OCI-LY1 (cell line): Measurements from ENCODE around the gene COL23A1.

Source experiments
- CTCF ChIP-seq: fragments of 200-600 bp; sonication (generic), shearing (Covaris generic); IDR thresholded peaks from 2 replicates; pipeline ENCODE4 v1.5.1; 2017; ENCODE audit warnings: mild to moderate bottlenecking, antibody characterized with exemption, low read length, moderate library complexity, mixed read lengths
- EZH2 ChIP-seq: fragments of 200-600 bp; sonication (generic), shearing (Covaris generic); IDR thresholded peaks from 2 replicates; pipeline ENCODE4 v1.8.0; 2017; ENCODE audit warnings: borderline replicate concordance, mixed run types, mild to moderate bottlenecking, antibody characterized with exemption, low read length, moderate library complexity, mixed read lengths

- no peak for TF ChIP-seq CTCF
- TF ChIP-seq EZH2 = no peak
Measured at GRCh38 chr5:178555771-178556211, 34.4 kb downstream of the COL23A1 start.
